Measurements from ENCODE around the gene TH.

TH gene

GRCh38 chr11:2209900-2210321 is 38.3 kb upstream of the TH start:
- Histone ChIP-seq H3K4me1 (ENCODE audit: control insufficient read depth, low read length) (no peaks in the 10 kb centered on the region), H3K4me2 (ENCODE audit: low read length) (no peak overlapping the region), H3K4me3 (ENCODE audit: low read length) (no peak overlapping the region), H4K20me1 (ENCODE audit: control insufficient read depth, insufficient read depth, low read depth, low read length) (no peaks in the 10 kb centered on the region), H3K27me3 (ENCODE audit: control insufficient read depth, low read length) (no peaks in the 10 kb centered on the region), H3K9me3 (ENCODE audit: control insufficient read depth, insufficient read depth, low read length) (no peaks in the 10 kb centered on the region), H3K27ac (ENCODE audit: low read depth, low read length) (no peak overlapping the region), H3K79me2 (ENCODE audit: control insufficient read depth, low read length) (no peaks in the 10 kb centered on the region), H3K36me3 (ENCODE audit: control insufficient read depth, low read length) (no peaks in the 10 kb centered on the region), H3F3A (ENCODE audit: control insufficient read depth, insufficient read depth) (no peaks in the 10 kb centered on the region), H3K9me2 (replicated peaks; ENCODE audit: control insufficient read depth, low read length) (no peaks in the 10 kb centered on the region)
- TF ChIP-seq EZH2phosphoT487 (IDR thresholded peaks at IDR 0.05; ENCODE audit: borderline replicate concordance, low read length) = no peak
- no peak for TF ChIP-seq CTCF (IDR thresholded peaks at IDR 0.05; ENCODE audit: low read depth, low read length, poor library complexity, severe bottlenecking)

- TF ChIP-seq EZH2phosphoT487 (IDR thresholded peaks at IDR 0.05; ENCODE audit: borderline replicate concordance, low read length) = no peak
- no peak for TF ChIP-seq CTCF (IDR thresholded peaks at IDR 0.05; ENCODE audit: low read depth, low read length, poor library complexity, severe bottlenecking)
- Histone ChIP-seq H3K4me1 (ENCODE audit: control insufficient read depth, low read length) (no peaks in the 10 kb centered on the region), H3K27ac (ENCODE audit: low read depth, low read length) (no peak overlapping the region), H3K36me3 (ENCODE audit: control insufficient read depth, low read length) (no peaks in the 10 kb centered on the region), H3K27me3 (ENCODE audit: control insufficient read depth, low read length) (no peaks in the 10 kb centered on the region), H3K9me2 (replicated peaks; ENCODE audit: control insufficient read depth, low read length) (no peaks in the 10 kb centered on the region), H3K4me3 (ENCODE audit: low read length) (no peak overlapping the region), H3K79me2 (ENCODE audit: control insufficient read depth, low read length) (no peaks in the 10 kb centered on the region), H3K9me3 (ENCODE audit: control insufficient read depth, insufficient read depth, low read length) (no peaks in the 10 kb centered on the region), H3F3A (ENCODE audit: control insufficient read depth, insufficient read depth) (no peaks in the 10 kb centered on the region), H3K4me2 (ENCODE audit: low read length) (no peak overlapping the region), H4K20me1 (ENCODE audit: control insufficient read depth, insufficient read depth, low read depth, low read length) (no peaks in the 10 kb centered on the region)
Observed at GRCh38 chr11:2209370-2209801, 37.8 kb upstream of the TH start.

GRCh38 chr11:2208691-2209369 is 37.2 kb upstream of the TH start:
- Histone ChIP-seq H3K4me2 (ENCODE audit: low read length) (no peak overlapping the region), H3K9me3 (ENCODE audit: control insufficient read depth, insufficient read depth, low read length) (no peaks in the 10 kb centered on the region), H3K27ac (ENCODE audit: low read depth, low read length) (no peak overlapping the region), H3K79me2 (ENCODE audit: control insufficient read depth, low read length) (no peaks in the 10 kb centered on the region), H4K20me1 (ENCODE audit: control insufficient read depth, insufficient read depth, low read depth, low read length) (no peaks in the 10 kb centered on the region), H3F3A (ENCODE audit: control insufficient read depth, insufficient read depth) (no peaks in the 10 kb centered on the region), H3K27me3 (ENCODE audit: control insufficient read depth, low read length) (no peaks in the 10 kb centered on the region), H3K9me2 (replicated peaks; ENCODE audit: control insufficient read depth, low read length) (no peaks in the 10 kb centered on the region), H3K4me3 (ENCODE audit: low read length) (no peak overlapping the region), H3K4me1 (ENCODE audit: control insufficient read depth, low read length) (no peaks in the 10 kb centered on the region), H3K36me3 (ENCODE audit: control insufficient read depth, low read length) (no peaks in the 10 kb centered on the region)
- no peak for TF ChIP-seq EZH2phosphoT487 (IDR thresholded peaks at IDR 0.05; ENCODE audit: borderline replicate concordance, low read length)
- no peak for TF ChIP-seq CTCF (IDR thresholded peaks at IDR 0.05; ENCODE audit: low read depth, low read length, poor library complexity, severe bottlenecking)

Data from DOHH2 (cell line).